Stimulated activated CD8-positive, alpha-beta memory T cell treated with anti-CD3 and anti-CD28 coated beads, Interleukin-12 subunit alpha, Interleukin-12 subunit beta, amount 100 ng/mL, for 4 hours (primary cell): Measurements from ENCODE around the gene TIMM9.
"Not testable (repeated sequence)": the region's sequence is repeated elsewhere in the genome, so short reads cannot be mapped to it uniquely, and the experiment has no call there.

ENCODE experiments used
- DNase-seq: peaks from one replicate; pipeline ENCODE4 v3.0.0-alpha.2; 2020; ENCODE audit warnings: low read depth

Gene TIMM9, protein sequence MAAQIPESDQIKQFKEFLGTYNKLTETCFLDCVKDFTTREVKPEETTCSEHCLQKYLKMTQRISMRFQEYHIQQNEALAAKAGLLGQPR

GRCh38 chr14:58427281-58428117 is at the start of gene TIMM9, which contains the start of gene KIAA0586:
Gene TIMM9 (minus strand): TSS chr14:58427531. CDS start chr14:58411945, 15,586 bp downstream.
Gene KIAA0586 (plus strand): TSS chr14:58427719. CDS start chr14:58428265, 546 bp downstream.
- DNase-seq: peak; percentile 91

DNA sequence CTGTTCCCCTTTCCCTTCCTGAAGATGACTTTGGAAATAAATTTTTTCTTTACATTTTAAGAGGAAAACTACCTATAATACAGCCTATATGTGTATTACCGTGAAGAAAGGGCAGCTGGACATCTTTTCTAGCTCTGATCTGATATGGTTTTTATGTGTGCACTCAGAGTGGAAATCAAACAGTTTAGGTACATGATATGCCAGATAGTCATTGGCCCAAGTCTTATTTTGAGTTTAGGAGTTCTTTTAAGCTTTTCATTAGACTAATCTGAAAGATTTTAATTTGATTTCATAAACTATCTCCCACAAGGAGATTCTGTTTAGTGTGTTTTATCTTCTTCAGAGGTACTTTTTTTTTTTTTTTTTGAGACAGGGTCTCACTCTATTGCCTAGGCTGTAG is 49.0 kb upstream of the TIMM9 start:
- DNase-seq: no peak

- DNase-seq: no peak
These were observed 42.0 kb upstream of the TIMM9 start for GRCh38 chr14:58469309-58469708.

GRCh38 chr14:58467575-58467974 is 40.2 kb upstream of the TIMM9 start:
- DNase-seq: no peak

- no peak for DNase-seq
These were observed 39.1 kb upstream of the TIMM9 start for GRCh38 chr14:58466459-58466858.

DNA sequence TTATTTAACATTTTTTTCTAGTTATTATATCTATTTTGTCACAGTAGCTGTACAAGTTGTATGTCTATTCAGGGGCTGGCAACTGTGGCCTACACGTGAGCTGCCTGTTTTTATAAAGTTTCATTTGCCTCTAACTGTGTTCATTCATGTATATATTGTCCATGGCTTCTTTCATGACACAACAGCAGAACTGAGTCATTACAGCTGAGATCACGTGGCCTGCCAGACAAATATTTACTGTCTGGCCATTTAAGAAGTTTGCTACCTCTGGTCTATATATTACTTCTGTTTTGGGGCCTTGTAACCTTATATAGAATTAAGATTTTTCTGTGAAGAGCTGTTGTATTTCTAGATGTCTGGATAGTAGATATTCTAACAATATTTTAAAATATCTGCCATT is 38.1 kb upstream of the TIMM9 start:
- DNase-seq: no peak

DNA sequence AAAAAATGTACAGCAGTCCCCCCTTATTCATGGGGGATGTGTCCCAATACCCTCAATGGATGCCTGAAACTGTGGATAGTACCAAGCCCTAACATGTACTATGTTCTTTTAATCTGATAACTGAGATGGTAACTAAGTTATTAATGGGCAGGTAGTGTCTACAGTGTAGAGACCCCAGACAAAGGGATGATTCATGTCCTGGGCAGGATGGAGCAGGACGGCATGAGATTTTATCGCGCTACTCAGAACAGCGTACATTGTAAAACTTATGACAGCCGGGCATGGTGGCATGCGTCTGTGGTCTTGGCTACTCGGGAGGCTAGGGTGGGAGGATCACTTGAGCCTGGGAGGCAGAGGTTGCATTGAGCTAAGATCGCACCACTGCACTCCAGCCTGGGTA is 37.3 kb upstream of the TIMM9 start:
- no peak for DNase-seq

DNA sequence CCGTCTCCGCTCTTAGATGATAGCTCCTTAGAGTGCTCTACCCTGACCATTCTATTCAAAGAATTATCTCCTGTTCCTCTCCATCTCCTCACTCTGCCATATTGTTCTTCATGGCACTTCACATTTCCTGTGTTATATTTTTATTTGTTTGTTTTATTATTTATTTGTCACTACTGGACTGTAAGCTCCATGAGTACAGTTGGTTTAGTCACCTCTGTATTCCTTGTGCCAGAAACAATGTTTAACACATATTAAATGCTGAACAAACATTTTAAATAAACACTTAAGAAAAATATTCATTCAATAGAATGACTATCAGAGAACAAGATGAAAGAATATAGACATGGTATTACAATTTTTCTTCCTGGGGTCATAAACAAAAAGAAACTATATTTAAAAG is 35.8 kb upstream of the TIMM9 start:
- DNase-seq: no peak

GRCh38 chr14:58460772-58461171 is 33.4 kb upstream of the TIMM9 start:
- DNase-seq: no peak

DNA sequence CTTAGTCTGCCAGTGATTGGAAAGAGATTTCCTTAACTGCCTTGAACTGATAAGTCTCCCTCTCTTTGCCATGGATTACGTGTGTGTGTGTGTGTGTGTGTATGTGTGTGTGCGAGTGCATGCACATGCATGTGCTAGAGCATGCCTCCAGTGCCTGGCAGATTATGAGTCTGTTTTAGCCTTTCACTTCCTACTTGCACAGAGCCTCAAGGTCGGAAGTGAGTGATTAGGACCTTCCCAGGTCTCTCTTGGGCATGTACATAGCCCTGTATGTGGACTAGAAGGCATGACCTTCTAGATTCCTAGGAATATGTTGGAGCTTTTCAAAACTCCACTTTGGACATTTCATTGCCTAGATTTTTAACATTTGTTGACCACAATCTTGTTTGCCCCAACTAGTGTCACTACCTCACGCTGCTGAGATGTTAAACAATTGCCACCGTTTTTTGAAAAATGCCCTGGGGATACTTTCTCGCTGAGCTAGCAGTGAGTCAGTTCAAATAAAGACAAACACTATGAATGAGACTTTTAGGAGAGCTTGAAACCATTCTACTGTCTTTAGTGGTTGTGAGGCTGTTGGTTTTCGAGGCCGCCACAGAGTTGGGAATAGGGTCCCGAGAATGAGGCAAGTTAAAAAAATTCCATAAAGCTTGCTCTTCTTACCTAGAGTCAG is 28.4 kb upstream of the TIMM9 start:
- DNase-seq: no peak

- DNase-seq: no peak
These were observed 17.3 kb upstream of the TIMM9 start for GRCh38 chr14:58444627-58445026.

DNA sequence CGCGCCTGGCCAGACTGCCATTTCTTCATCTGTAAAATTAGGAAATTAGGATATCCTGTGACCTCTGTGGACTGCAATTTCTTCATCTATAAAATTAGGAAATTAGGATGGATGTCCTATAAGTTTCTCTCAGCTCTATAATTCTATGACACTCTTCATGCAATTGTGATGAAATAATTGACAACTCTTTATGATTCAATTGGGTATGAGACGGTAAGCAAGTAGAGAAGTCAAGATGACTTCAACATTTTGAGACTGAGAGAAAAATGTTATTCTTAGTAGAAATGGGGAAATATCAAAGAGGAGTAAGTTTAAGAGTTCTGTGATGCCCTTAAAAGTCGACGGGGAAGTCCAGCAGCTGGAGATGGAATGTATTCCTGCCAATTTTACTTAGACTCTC is 12.1 kb upstream of the TIMM9 start:
- no peak for DNase-seq

- DNase-seq: no peak
These were observed 2.8 kb upstream of the TIMM9 start for GRCh38 chr14:58430156-58430555.

GRCh38 chr14:58428118-58428683 is 870 bp upstream of the TIMM9 start:
- DNase-seq: no peak

- peak; percentile 9 for DNase-seq
These were observed 556 bp downstream of the TIMM9 start for GRCh38 chr14:58426670-58427280.

- DNase-seq: not testable (repeated sequence)
These were observed 10.4 kb downstream of the TIMM9 start for GRCh38 chr14:58416934-58417333.

- no peak for DNase-seq
These were observed 11.4 kb downstream of the TIMM9 start for GRCh38 chr14:58415636-58416547.

DNA sequence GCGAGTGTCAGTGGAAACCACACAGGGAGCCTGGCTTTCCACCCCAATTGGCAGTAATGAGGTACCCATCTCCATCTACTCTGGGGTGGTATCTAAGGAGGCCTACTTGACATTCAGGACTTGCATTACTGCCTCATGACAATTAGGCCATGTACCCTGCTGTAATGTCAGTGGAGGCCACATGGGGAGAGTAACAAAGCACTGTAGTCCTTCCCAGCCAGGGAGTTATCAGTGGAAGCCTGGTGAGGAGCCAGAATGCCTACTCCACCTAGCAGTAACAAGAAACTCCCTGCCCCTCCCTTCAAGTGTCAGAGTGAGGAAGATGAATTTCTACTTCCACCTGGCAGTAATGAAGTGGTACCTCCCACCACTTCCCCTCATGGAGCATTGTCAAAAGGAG is 12.5 kb downstream of the TIMM9 start:
- DNase-seq: no peak

- no peak for DNase-seq
These were observed 18.6 kb downstream of the TIMM9 start for GRCh38 chr14:58408681-58409215.

GRCh38 chr14:58401587-58401986 is 25.7 kb downstream of the TIMM9 start:
- no peak for DNase-seq

- DNase-seq: no peak
These were observed 28.4 kb downstream of the TIMM9 start for GRCh38 chr14:58398895-58399294.
